Chondrocyte (in vitro differentiated cells): ENCODE measurements around the gene YBX3. TPM values are rescaled to one million over a fixed set of nuclear protein-coding genes. Genes with fewer than 3 reads are reported as not detected.
A peak's percentile ranks its signal among the peaks of the same experiment; 100 is the strongest.
"Not testable (repeated sequence)": the region's sequence is repeated elsewhere in the genome, so short reads cannot be mapped to it uniquely, and the experiment has no call there.

Source experiments
- DNase-seq: peaks from one replicate; pipeline ENCODE4 v3.0.0; 2021; ENCODE audit warnings: mixed read lengths, low spot score
- H3K27ac Mint-ChIP-seq: one replicate; pipeline ENCODE4 v1.8.0; 2021; ENCODE audit warnings: mild to moderate bottlenecking, moderate library complexity, mixed read lengths; ENCODE audit not compliant: unreplicated experiment
- H3K27me3 Mint-ChIP-seq: 2 replicates; pipeline ENCODE4 v1.8.0; 2021; ENCODE audit warnings: low read depth, mixed read lengths
- H3K36me3 Mint-ChIP-seq: 2 replicates; pipeline ENCODE4 v1.8.0; 2021; ENCODE audit warnings: low read depth, mixed read lengths
- H3K4me1 Mint-ChIP-seq: 2 replicates; pipeline ENCODE4 v1.8.0; 2021; ENCODE audit warnings: low read depth, mild to moderate bottlenecking, mixed read lengths
- H3K4me3 Mint-ChIP-seq: one replicate; pipeline ENCODE4 v1.8.0; 2021; ENCODE audit warnings: mild to moderate bottlenecking, moderate library complexity, mixed read lengths; ENCODE audit not compliant: unreplicated experiment
- H3K9me3 Mint-ChIP-seq: 2 replicates; pipeline ENCODE4 v1.8.0; 2021; ENCODE audit warnings: low read depth, mixed read lengths
- total RNA-seq: library from RNA; stranded (reverse); gene quantifications from 3 replicates; pipeline ENCODE4 v1.2.1, GENCODE V29; 2021
- TF ChIP-seq, protein P1 (sequence below): fragments of 200-600 bp; sonication (generic); IDR thresholded peaks from 2 replicates; pipeline ENCODE4 v1.5.0; 2021; ENCODE audit warnings: antibody characterized with exemption, mild to moderate bottlenecking, moderate library complexity

The YBX3 gene
- total RNA-seq, 1 donor from 2014 or later: 249 TPM

DNA sequence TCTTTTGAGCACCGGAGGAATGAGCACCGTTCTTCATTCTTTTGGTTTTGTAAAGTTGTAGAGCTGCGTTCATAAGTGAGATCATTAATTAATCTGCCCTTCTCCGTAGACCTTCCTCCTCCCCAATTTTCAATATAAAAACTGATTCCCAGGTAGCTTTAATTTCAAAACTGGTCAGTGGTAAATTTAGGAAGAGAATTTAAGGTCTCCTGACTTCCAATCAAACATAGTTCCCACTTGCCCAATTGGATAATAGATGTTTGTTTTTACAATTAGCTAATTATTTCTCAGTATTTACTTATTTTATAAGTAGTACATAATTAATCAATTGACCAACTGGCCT is 27.2 kb upstream of the YBX3 start:
- no peaks in the 10 kb centered on the region for H3K36me3 Mint-ChIP-seq
- H3K27me3 Mint-ChIP-seq: peaks cover 19% of the 10 kb centered on the region
- H3K27ac Mint-ChIP-seq: no peak overlapping the region

DNA sequence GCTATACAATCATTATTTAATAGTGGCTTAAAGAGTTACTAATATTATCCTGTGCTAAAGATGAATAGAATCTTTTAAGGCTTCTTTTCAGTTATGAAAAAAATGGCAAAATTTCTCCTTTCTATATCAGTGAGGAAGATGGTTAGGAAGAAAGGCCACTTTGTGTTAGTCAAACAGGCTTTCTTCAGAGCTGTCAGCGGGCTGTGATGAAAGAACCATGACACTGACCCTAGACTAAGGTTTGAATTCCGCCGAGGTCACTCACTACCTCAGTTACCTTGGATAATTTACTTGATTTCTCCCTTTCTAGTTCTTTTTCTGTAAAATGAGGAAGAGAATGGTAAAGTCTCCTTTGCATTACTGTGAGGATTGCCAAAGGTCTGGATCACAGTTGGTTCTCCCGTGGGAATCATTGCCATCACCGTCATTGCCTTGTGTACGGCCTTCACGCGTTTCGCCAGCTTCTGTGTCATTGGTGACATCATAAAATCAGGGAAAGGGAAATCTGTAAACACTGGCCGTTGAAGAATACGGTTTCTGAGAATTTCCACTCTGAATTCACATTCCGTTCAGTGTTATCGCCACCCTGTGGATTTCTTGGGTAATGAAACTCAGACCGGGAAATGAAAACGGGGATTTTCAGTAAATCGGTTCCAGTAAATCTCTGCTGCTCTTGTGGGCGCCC is 26.7 kb upstream of the YBX3 start:
- H3K27ac Mint-ChIP-seq: peak overlapping the region; percentile 84
- no peaks in the 10 kb centered on the region for H3K36me3 Mint-ChIP-seq

More for the DNA sequence above, 27.2 kb upstream of the YBX3 start:
- TF ChIP-seq, protein P1, sequence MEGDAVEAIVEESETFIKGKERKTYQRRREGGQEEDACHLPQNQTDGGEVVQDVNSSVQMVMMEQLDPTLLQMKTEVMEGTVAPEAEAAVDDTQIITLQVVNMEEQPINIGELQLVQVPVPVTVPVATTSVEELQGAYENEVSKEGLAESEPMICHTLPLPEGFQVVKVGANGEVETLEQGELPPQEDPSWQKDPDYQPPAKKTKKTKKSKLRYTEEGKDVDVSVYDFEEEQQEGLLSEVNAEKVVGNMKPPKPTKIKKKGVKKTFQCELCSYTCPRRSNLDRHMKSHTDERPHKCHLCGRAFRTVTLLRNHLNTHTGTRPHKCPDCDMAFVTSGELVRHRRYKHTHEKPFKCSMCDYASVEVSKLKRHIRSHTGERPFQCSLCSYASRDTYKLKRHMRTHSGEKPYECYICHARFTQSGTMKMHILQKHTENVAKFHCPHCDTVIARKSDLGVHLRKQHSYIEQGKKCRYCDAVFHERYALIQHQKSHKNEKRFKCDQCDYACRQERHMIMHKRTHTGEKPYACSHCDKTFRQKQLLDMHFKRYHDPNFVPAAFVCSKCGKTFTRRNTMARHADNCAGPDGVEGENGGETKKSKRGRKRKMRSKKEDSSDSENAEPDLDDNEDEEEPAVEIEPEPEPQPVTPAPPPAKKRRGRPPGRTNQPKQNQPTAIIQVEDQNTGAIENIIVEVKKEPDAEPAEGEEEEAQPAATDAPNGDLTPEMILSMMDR: peak; percentile 62
- Mint-ChIP-seq H3K9me3 (no peaks in the 10 kb centered on the region), H3K4me1 (peaks cover 18% of the 10 kb centered on the region), H3K4me3 (no peak overlapping the region)
- DNase-seq: no peak

DNA sequence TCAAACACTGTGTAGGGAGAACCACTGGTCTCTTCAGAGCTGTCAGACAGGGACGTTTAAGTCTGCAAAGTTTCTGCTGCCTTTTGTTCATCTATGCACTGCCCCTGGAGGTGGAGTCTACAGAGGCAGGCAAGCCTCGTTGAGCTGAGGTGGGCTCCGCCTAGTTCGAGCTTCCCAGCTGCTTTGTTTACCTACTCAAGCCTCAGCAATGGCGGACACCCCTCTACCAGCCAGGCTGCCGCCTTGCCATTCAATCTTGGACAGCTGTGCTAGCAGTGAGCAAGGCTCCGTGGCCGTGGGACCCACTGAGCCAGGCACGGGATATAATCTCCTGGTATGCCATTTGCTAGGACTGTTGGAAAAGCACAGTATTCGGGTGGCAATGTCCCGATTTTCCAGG is 24.6 kb upstream of the YBX3 start:
- TF ChIP-seq, protein P1: no peak
- no peak for DNase-seq
- peaks cover 37% of the 10 kb centered on the region for H3K27me3 Mint-ChIP-seq

More for the DNA sequence above, 26.7 kb upstream of the YBX3 start:
- Mint-ChIP-seq H3K4me3 (peak overlapping the region; percentile 70), H3K4me1 (peaks cover 18% of the 10 kb centered on the region), H3K27me3 (peaks cover 24% of the 10 kb centered on the region), H3K9me3 (no peaks in the 10 kb centered on the region)
- TF ChIP-seq, protein P1: peak; percentile 98
- DNase-seq: no peak

DNA sequence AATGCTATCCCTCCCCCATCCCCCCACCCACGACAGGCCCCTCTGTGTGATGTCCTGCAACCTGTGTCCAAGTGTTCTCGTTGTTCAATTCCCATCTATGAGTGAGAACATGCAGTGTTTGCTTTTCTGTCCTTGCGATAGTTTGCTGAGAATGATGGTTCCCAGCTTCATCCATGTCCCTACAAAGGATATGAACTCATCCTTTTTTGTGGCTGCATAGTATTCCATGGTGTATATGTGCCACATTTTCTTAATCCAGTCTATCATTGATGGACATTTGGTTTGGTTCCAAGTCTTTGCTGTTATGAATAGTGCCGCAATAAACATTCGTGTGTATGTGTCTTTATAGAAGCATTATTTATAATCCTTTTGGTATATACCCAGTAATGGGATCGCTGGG is 20.3 kb upstream of the YBX3 start:
- H3K27me3 Mint-ChIP-seq: peaks cover 40% of the 10 kb centered on the region
- H3K9me3 Mint-ChIP-seq, DNase-seq, H3K36me3 Mint-ChIP-seq, H3K4me1 Mint-ChIP-seq, H3K4me3 Mint-ChIP-seq, H3K27ac Mint-ChIP-seq: not testable (repeated sequence)

More for the DNA sequence above, 24.6 kb upstream of the YBX3 start:
- Mint-ChIP-seq H3K4me1 (peaks cover 12% of the 10 kb centered on the region), H3K27ac (no peak overlapping the region), H3K4me3 (no peak overlapping the region), H3K9me3 (peaks cover 3% of the 10 kb centered on the region), H3K36me3 (no peaks in the 10 kb centered on the region)

DNA sequence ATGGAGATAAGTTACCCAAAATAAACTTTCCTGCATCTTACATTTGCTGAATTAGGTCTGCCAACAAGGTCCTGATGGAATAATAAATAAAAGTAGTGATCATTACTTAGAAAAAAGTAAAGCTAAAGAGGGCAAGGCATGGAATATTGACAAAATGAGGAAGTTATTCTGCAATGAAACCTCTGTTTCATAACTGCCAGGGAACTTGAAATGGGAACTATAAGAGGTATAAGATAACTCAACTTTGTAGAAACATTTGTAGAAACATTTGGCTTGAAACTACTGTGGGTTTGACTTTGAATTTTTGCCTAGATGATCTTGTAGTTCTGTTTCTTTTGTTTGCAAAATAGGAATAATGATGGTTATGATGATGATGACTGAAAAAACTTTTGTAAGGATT is 18.7 kb upstream of the YBX3 start:
- Mint-ChIP-seq H3K4me3 (no peak overlapping the region), H3K27me3 (peaks cover 34% of the 10 kb centered on the region), H3K36me3 (no peaks in the 10 kb centered on the region), H3K4me1 (no peaks in the 10 kb centered on the region), H3K27ac (no peak overlapping the region), H3K9me3 (peaks cover 3% of the 10 kb centered on the region)
- TF ChIP-seq, protein P1: no peak
- DNase-seq: no peak

DNA sequence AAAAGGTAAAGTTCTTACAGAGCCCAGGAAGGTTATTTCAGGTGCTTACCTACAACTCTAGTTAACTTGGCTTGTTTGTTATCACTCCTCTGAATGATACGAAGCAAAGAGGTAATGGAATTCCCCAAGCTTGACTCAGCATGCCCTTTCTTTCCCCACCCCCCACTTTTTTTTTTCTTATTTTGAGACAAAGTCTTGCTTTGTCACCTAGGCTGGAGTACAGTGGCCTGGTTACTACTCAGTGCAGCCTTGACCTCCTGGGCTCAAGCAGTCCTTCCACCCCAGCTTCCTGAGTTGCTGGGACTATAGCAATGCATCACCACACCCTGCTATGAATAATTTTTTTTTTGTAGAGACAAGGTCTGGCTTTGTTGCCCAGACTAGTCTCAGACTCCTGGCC is 17.1 kb upstream of the YBX3 start:
- H3K27me3 Mint-ChIP-seq: peaks cover 20% of the 10 kb centered on the region
- H3K4me1 Mint-ChIP-seq: no peaks in the 10 kb centered on the region
- no peak for DNase-seq
- no peak overlapping the region for H3K27ac Mint-ChIP-seq
- H3K36me3 Mint-ChIP-seq: no peaks in the 10 kb centered on the region
- H3K4me3 Mint-ChIP-seq: no peak overlapping the region
- TF ChIP-seq, protein P1: no peak
- peaks cover 3% of the 10 kb centered on the region for H3K9me3 Mint-ChIP-seq
